RKO (cell line): ENCODE measurements around the gene DLX2.

ENCODE experiments used
- DNase-seq: peaks from one replicate; pipeline ENCODE4 v3.0.0-alpha.2; 2016; ENCODE audit warnings: low spot score

The DLX2 gene

GRCh38 chr2:172107690-172108586 is 5.2 kb upstream of the DLX2 start:
- no peak for DNase-seq

- no peak for DNase-seq
Measured at GRCh38 chr2:172106108-172106961, 3.6 kb upstream of the DLX2 start.

GRCh38 chr2:172105471-172106107 is 2.9 kb upstream of the DLX2 start:
- DNase-seq = no peak

- peak; percentile 91 for DNase-seq
Measured at GRCh38 chr2:172103471-172104272, 972 bp upstream of the DLX2 start.

GRCh38 chr2:172101821-172102390 is 794 bp downstream of the DLX2 start:
- no peak for DNase-seq

- DNase-seq = no peak
Measured at GRCh38 chr2:172100935-172101820, 1.5 kb downstream of the DLX2 start.

GRCh38 chr2:172100080-172100934 is 2.4 kb downstream of the DLX2 start:
- no peak for DNase-seq

- DNase-seq = no peak
Measured at GRCh38 chr2:172099472-172100079, 3.1 kb downstream of the DLX2 start.

GRCh38 chr2:172098650-172099471 is 3.8 kb downstream of the DLX2 start:
- DNase-seq = peak; percentile 91

- DNase-seq = no peak
Measured at GRCh38 chr2:172098287-172098649, 4.4 kb downstream of the DLX2 start.

GRCh38 chr2:172097557-172098131 is 5.1 kb downstream of the DLX2 start:
- DNase-seq = no peak

GRCh38 chr2:172096626-172097547 is 5.8 kb downstream of the DLX2 start:
- no peak for DNase-seq

- DNase-seq = no peak
Measured at GRCh38 chr2:172095905-172096625, 6.6 kb downstream of the DLX2 start.

- DNase-seq = peak; percentile 79
Measured at GRCh38 chr2:172095146-172095904, 7.4 kb downstream of the DLX2 start.
